SK-N-SH (cell line): ENCODE measurements around the gene TRPV3. TPM values are rescaled to one million over a fixed set of nuclear protein-coding genes. Genes with fewer than 3 reads are reported as not detected.

Experiments used
- CTCF ChIA-PET: fragments of 300-600, 350-600 bp; formaldehyde crosslinking; extraction: SDS; loops from one replicate; lab custom pipeline; 2021; lab: Yijun Ruan, JAX
- POLR2A ChIA-PET: fragments of 350-600 bp; sonication (Branson Sonifier 250); formaldehyde crosslinking; extraction: SDS; loops from one replicate; lab custom pipeline; 2020; ENCODE audit warnings: antibody characterized with exemption, inconsistent platforms; lab: Yijun Ruan, JAX
- DNase-seq: peaks from one replicate; pipeline ENCODE4 v3.0.0; 2012
- H2AFZ ChIP-seq: fragments of 200-600 bp; sonication (generic); 2 replicates; pipeline ENCODE4 v1.8.1; 2016; ENCODE audit warnings: antibody characterized with exemption, mild to moderate bottlenecking, low read depth
- H3F3A ChIP-seq: fragments of 200-600 bp; sonication (generic); replicated peaks from 2 replicates; pipeline ENCODE3; 2016; ENCODE audit warnings: antibody characterized with exemption, mild to moderate bottlenecking; ENCODE audit not compliant: insufficient read depth
- H3K27ac ChIP-seq, 2 experiments: fragments of 200-500 bp in 1 of 2; fragments of 200-600 bp in 1 of 2; sonication (Bioruptor generic) in 1 of 2; sonication (generic), shearing (Covaris generic) in 1 of 2; 2 replicates each; pipeline versions ENCODE4 v1.5.1 to v1.6.1; 2014 to 2016; ENCODE audit warnings: low read depth in 2 of 2, inconsistent platforms in 1 of 2, low read length in 1 of 2, mild to moderate bottlenecking in 1 of 2, mixed read lengths in 1 of 2
- H3K27me3 ChIP-seq: fragments of 200-600 bp; sonication (generic), shearing (Covaris generic); 2 replicates; pipeline ENCODE4 v1.6.1; 2016; ENCODE audit warnings: mixed run types; ENCODE audit not compliant: insufficient read depth
- H3K36me3 ChIP-seq, 2 experiments: fragments of 200-500 bp in 1 of 2; fragments of 200-600 bp in 1 of 2; sonication (Bioruptor generic) in 1 of 2; sonication (generic) in 1 of 2; replicated peaks in 1 of 2; 2 replicates each; pipeline versions ENCODE3 to v1.5.1; 2014 to 2016; ENCODE audit warnings: low read length in 1 of 2, mild to moderate bottlenecking in 1 of 2; ENCODE audit not compliant: insufficient read depth in 2 of 2, control insufficient read depth in 1 of 2
- H3K4me1 ChIP-seq, 2 experiments: fragments of 200-500 bp in 1 of 2; fragments of 200-600 bp in 1 of 2; sonication (Bioruptor generic) in 1 of 2; sonication (generic), shearing (Covaris generic) in 1 of 2; 2 replicates each; pipeline versions ENCODE4 v1.5.1 to v1.6.1; 2014 to 2016; ENCODE audit warnings: low read depth in 1 of 2, low read length in 1 of 2, mixed run types in 1 of 2; ENCODE audit not compliant: insufficient read depth in 2 of 2, control insufficient read depth in 1 of 2
- H3K4me2 ChIP-seq: fragments of 200-600 bp; sonication (generic), shearing (Covaris generic); 2 replicates; pipeline ENCODE4 v1.6.1; 2017; ENCODE audit warnings: mixed run types
- H3K4me3 ChIP-seq, 2 experiments: fragments of 200-500 bp in 1 of 2; fragments of 200-600 bp in 1 of 2; sonication (Bioruptor generic) in 1 of 2; sonication (generic), shearing (Covaris generic) in 1 of 2; 2 replicates each; pipeline versions ENCODE4 v1.5.1 to v1.8.1; 2014 to 2016; ENCODE audit warnings: low read depth in 2 of 2, inconsistent platforms in 1 of 2, low read length in 1 of 2, mild to moderate bottlenecking in 1 of 2, mixed read lengths in 1 of 2, moderate library complexity in 1 of 2
- H3K79me2 ChIP-seq: fragments of 200-600 bp; sonication (generic); 2 replicates; pipeline ENCODE4 v1.8.1; 2017; ENCODE audit warnings: mild to moderate bottlenecking; ENCODE audit not compliant: insufficient read depth
- H3K9ac ChIP-seq: fragments of 200-600 bp; sonication (generic); 2 replicates; pipeline ENCODE4 v1.6.1; 2017; ENCODE audit warnings: mixed run types
- H3K9me2 ChIP-seq: fragments of 200-600 bp; sonication (generic); 2 replicates; pipeline ENCODE4 v1.6.1; 2017; ENCODE audit warnings: mixed run types
- H3K9me3 ChIP-seq: fragments of 200-600 bp; sonication (generic); 2 replicates; pipeline ENCODE4 v1.6.1; 2017; ENCODE audit warnings: mixed run types, mild to moderate bottlenecking, moderate library complexity
- H4K20me1 ChIP-seq: fragments of 200-600 bp; sonication (generic); 2 replicates; pipeline ENCODE4 v1.6.1; 2017; ENCODE audit warnings: mild to moderate bottlenecking, mixed run types; ENCODE audit not compliant: insufficient read depth
- CHD2 ChIP-seq: fragments of 150-350 bp; IDR thresholded peaks from 2 replicates; pipeline ENCODE4 v1.6.1; 2018; ENCODE audit warnings: low read length; ENCODE audit not compliant: partially characterized antibody
- ELF1 ChIP-seq: IDR thresholded peaks from 2 replicates; pipeline ENCODE4 v1.4.0; 2012
- EP300 ChIP-seq, 2 experiments: IDR thresholded peaks; 2 replicates each; pipeline versions ENCODE4 v1.4.0 to v1.6.1; 2012; ENCODE audit warnings: borderline replicate concordance in 1 of 2, low read depth in 1 of 2, low read length in 1 of 2
- EZH2phosphoT487 ChIP-seq: fragments of 200-600 bp; sonication (generic); IDR thresholded peaks from 2 replicates; pipeline ENCODE4 v1.6.1; 2017; ENCODE audit warnings: low read depth, mixed run types, mild to moderate bottlenecking, antibody characterized with exemption, moderate library complexity, borderline replicate concordance
- GABPA ChIP-seq: IDR thresholded peaks from 2 replicates; pipeline ENCODE4 v1.4.0; 2012; ENCODE audit warnings: low read depth, mild to moderate bottlenecking
- MAX ChIP-seq: IDR thresholded peaks from 2 replicates; pipeline ENCODE4 v1.4.0; 2012; ENCODE audit warnings: low read depth
- NFIC ChIP-seq: IDR thresholded peaks from 2 replicates; pipeline ENCODE4 v1.4.0; 2012; ENCODE audit warnings: borderline replicate concordance
- NRF1 ChIP-seq: IDR thresholded peaks from 2 replicates; pipeline ENCODE4 v1.6.1; 2012; ENCODE audit warnings: low read depth, mild to moderate bottlenecking, low read length
- POLR2AphosphoS5 ChIP-seq: IDR thresholded peaks from 2 replicates; pipeline ENCODE4 v1.6.1; 2012; ENCODE audit warnings: low read depth, low read length
- RCOR1 ChIP-seq: fragments of 150-350 bp; IDR thresholded peaks from 2 replicates; pipeline ENCODE4 v1.6.1; 2017; ENCODE audit warnings: antibody characterized with exemption, low read length
- RXRA ChIP-seq: IDR thresholded peaks from 2 replicates; pipeline ENCODE4 v1.4.0; 2012; ENCODE audit warnings: low read depth, mild to moderate bottlenecking, borderline replicate concordance
- TEAD4 ChIP-seq: IDR thresholded peaks from 2 replicates; pipeline ENCODE4 v1.4.0; 2012; ENCODE audit warnings: mild to moderate bottlenecking, borderline replicate concordance; ENCODE audit not compliant: insufficient read depth
- YY1 ChIP-seq: IDR thresholded peaks from 2 replicates; pipeline ENCODE4 v1.4.0; 2012; ENCODE audit warnings: low read depth, mild to moderate bottlenecking
- ZBTB33 ChIP-seq: IDR thresholded peaks from 2 replicates; pipeline ENCODE4 v1.4.0; 2012; ENCODE audit warnings: low read depth, borderline replicate concordance
- WGBS: methylation state at CpG from one replicate; pipeline ENCODE4 v1.1.6; 2017; ENCODE audit warnings: low lambda C conversion rate; 5-methylcytosine and 5-hydroxymethylcytosine counted together
- polyA plus RNA-seq, 3 experiments: library from polyadenylated mRNA; depleted of rRNA; stranded (reverse); fragments of >200 nt; gene quantifications; 2 replicates each; pipeline ENCODE4 v1.2.3, GENCODE V29; 2012

Gene TRPV3
- polyA plus RNA-seq, 1 of the 3 experiments (the other 2 are of a cell fraction): 0.28 TPM

GRCh38 chr17:3589784-3590183 is 32.2 kb upstream of the TRPV3 start:
- no peaks in the 10 kb centered on the region for H3K9me3 ChIP-seq
- no peak for TF ChIP-seq MAX
- no peak for TF ChIP-seq GABPA
- TF ChIP-seq POLR2AphosphoS5: no peak
- no peak for TF ChIP-seq CHD2
- no peak overlapping the region for H3K4me2 ChIP-seq
- no peak overlapping the region for H2AFZ ChIP-seq
- no peaks in the 10 kb centered on the region for H3K27me3 ChIP-seq
- DNase-seq: no peak
- no peak overlapping the region for H3K4me3 ChIP-seq
- H3K36me3 ChIP-seq: peaks cover 0 to 11% of the 10 kb centered on the region in 2 experiments
- 94% methylated on average over 18 of the region's 22 CpGs for WGBS
- H3K27ac ChIP-seq: no peak overlapping the region
- H3K79me2 ChIP-seq: no peaks in the 10 kb centered on the region
- no peaks in the 10 kb centered on the region for H3K9me2 ChIP-seq
- ChIA-PET CTCF (interaction anchor here (1.0 to 1.1 kb wide), 2 partner anchors 12 to 54 kb away, joined by 4 read pairs; no protein-coding TSS in a partner anchor), POLR2A (no interaction called here)
- H3K9ac ChIP-seq: no peak overlapping the region
- no peaks in the 10 kb centered on the region for H4K20me1 ChIP-seq
- H3K4me1 ChIP-seq: peaks cover 5 to 10% of the 10 kb centered on the region in 2 experiments; a peak in 2 of 4 replicates
- no peaks in the 10 kb centered on the region for H3F3A ChIP-seq

GRCh38 chr17:3585826-3586225 is 28.2 kb upstream of the TRPV3 start:
- H2AFZ ChIP-seq: no peak overlapping the region
- H3K4me1 ChIP-seq: no peaks in the 10 kb centered on the region
- H3K79me2 ChIP-seq: no peaks in the 10 kb centered on the region
- no peaks in the 10 kb centered on the region for H4K20me1 ChIP-seq
- 96% methylated on average over 13 of the region's 17 CpGs for whole genome bisulfite sequencing
- H3K9ac ChIP-seq: no peak overlapping the region
- no peak overlapping the region for H3K27ac ChIP-seq
- H3K27me3 ChIP-seq: no peaks in the 10 kb centered on the region
- no peaks in the 10 kb centered on the region for H3K9me2 ChIP-seq
- H3K4me2 ChIP-seq: no peak overlapping the region
- no peaks in the 10 kb centered on the region for H3F3A ChIP-seq
- TF ChIP-seq YY1 (no peak), ZBTB33 (no peak), GABPA (no peak), RXRA (no peak), NFIC (no peak), RCOR1 (no peak), NRF1 (no peak), EZH2phosphoT487 (no peak), TEAD4 (no peak), EP300 (IDR thresholded peaks at IDR 0.05; ENCODE audit: borderline replicate concordance in 1 of 2, low read depth in 1 of 2, low read length in 1 of 2) (no peak), ELF1 (no peak)
- H3K4me3 ChIP-seq: no peak overlapping the region
- ChIA-PET CTCF (no interaction called here), POLR2A (no interaction called here)
- no peak for DNase-seq
- peaks cover 0 to 5% of the 10 kb centered on the region in 2 experiments for H3K36me3 ChIP-seq
- no peaks in the 10 kb centered on the region for H3K9me3 ChIP-seq
